Activated CD8-positive, alpha-beta memory T cell treated with anti-CD3 and anti-CD28 coated beads, Interleukin-2, amount 10 ng/mL, durations not matched to agents 7 days and 5 days (primary cell): ENCODE data around the gene NLGN3. TPM values are rescaled to one million over a fixed set of nuclear protein-coding genes. Genes with fewer than 3 reads are reported as not detected.
A peak's percentile ranks its signal among the peaks of the same experiment; 100 is the strongest.

Experiments used
- ATAC-seq: fragments of 150-1000 bp; cut with Tn5 transposase; one replicate; pipeline ENCODE4 v1.10.0; 2021; ENCODE audit warnings: moderate library complexity
- CTCF ChIA-PET: fragments of 350-600 bp; sonication (Branson Sonifier 250); formaldehyde crosslinking; loops from one replicate; lab custom pipeline; 2021; ENCODE audit warnings: antibody characterized with exemption; lab: Charles Lee
- DNase-seq: peaks from one replicate; pipeline ENCODE4 v3.0.0-alpha.2; 2020
- H3K27ac Mint-ChIP-seq: one replicate; pipeline ENCODE4 v1.8.0; 2021; ENCODE audit warnings: mild to moderate bottlenecking, mixed read lengths
- H3K27me3 Mint-ChIP-seq: one replicate; pipeline ENCODE4 v1.8.0; 2021; ENCODE audit warnings: mixed read lengths
- H3K36me3 Mint-ChIP-seq: one replicate; pipeline ENCODE4 v1.8.0; 2021; ENCODE audit warnings: mild to moderate bottlenecking, mixed read lengths
- H3K4me1 Mint-ChIP-seq: one replicate; pipeline ENCODE4 v1.8.0; 2021; ENCODE audit warnings: mixed read lengths
- H3K4me3 Mint-ChIP-seq: one replicate; pipeline ENCODE4 v1.8.0; 2021; ENCODE audit warnings: mild to moderate bottlenecking, moderate library complexity, mixed read lengths
- H3K9me3 Mint-ChIP-seq: one replicate; pipeline ENCODE4 v1.8.0; 2022; ENCODE audit warnings: low read depth, mixed read lengths
- total RNA-seq, 2 experiments: library from RNA; stranded (reverse); gene quantifications; one replicate each; pipeline ENCODE4 v1.2.3, GENCODE V29; 2021

NLGN3 gene
- total RNA-seq, 2 experiments from 2014 or later = 0.87 to 1.3 TPM

DNA sequence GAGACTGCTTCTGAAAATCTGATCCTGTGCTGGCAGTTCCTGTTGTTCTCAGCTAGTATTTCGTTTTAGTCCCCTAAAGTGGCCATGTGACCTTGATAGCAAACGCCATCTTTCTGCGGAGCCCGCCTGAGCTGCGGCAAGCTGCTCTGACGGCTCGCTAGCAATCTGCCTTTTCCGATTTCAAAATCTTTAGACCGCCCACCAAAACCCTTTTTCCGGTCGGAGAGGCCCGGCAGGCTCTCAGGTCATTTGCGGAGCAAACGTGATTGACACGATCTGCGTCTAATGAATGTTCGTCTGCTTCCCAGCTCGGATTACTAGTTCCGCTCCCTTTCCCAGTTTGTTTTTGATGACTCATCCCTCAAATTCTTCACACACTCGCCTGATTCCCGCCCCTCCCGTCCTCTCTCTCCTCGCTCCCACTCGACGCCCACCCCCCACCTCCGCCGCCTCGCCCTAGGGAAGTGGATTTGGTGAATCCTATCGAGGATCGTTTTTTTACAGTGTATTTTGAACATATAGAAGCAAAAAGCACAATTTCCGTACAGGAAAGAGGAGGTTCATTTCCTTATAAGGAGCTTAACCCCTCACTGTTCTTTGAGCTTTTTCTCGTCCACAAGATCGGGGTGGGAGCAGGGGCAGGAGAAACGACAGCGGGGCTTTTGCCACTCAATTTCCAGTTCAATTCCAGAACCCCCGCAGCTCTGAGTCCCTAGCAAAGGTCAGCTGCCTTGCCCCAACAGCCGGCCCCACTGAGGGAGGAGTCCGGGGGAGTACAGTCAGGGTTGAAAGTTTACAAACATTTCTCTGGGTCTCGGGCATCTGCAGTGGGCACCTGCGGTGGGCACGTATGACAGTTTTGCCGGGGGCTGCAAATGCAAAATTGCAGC, 37.5 kb downstream of the NLGN3 start:
- Mint-ChIP-seq H3K4me1 (peaks cover 20% of the 10 kb centered on the region), H3K36me3 (peaks cover 14% of the 10 kb centered on the region), H3K9me3 (no peaks in the 10 kb centered on the region), H3K27ac (peak overlapping the region; percentile 98), H3K27me3 (no peaks in the 10 kb centered on the region), H3K4me3 (peak overlapping the region; percentile 83)
- DNase-seq = peak; percentile 93
- peak; percentile 96 for ATAC-seq
- CTCF ChIA-PET = interaction anchor here (0.8 to 1.8 kb wide), 6 partner anchors 9 to 102 kb away, joined by 3 to 12 read pairs (median 4); partner anchors contain the start of gene NONO

DNA sequence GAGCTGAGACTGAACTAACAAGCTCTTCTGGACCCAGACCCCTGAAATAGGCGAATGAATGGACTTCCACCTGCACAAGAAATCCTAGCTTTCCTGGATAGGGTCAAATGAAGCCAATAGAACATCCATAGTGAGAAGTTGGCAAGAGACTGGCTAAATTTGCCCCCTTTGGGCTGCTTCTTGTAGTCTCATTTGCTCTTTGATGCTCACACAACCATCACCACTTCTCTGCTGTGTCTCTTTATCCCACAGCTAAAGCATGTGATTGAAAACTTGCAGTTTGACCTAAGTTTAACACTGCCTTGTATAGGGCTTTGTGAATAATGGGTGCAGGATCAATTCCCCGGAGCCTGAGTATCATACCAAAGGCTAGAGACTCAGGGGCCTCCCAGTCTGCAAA, 38.2 kb downstream of the NLGN3 start:
- Mint-ChIP-seq H3K27me3 (no peaks in the 10 kb centered on the region), H3K9me3 (no peaks in the 10 kb centered on the region), H3K4me1 (peaks cover 20% of the 10 kb centered on the region), H3K36me3 (peaks cover 14% of the 10 kb centered on the region), H3K4me3 (peak overlapping the region; percentile 83), H3K27ac (peak overlapping the region; percentile 98)
- ATAC-seq (no peak), DNase-seq (no peak)
- CTCF ChIA-PET = interaction anchor here (0.8 to 1.8 kb wide), 5 partner anchors 8 to 101 kb away, joined by 3 to 12 read pairs (median 4); partner anchors contain the start of gene NONO

DNA sequence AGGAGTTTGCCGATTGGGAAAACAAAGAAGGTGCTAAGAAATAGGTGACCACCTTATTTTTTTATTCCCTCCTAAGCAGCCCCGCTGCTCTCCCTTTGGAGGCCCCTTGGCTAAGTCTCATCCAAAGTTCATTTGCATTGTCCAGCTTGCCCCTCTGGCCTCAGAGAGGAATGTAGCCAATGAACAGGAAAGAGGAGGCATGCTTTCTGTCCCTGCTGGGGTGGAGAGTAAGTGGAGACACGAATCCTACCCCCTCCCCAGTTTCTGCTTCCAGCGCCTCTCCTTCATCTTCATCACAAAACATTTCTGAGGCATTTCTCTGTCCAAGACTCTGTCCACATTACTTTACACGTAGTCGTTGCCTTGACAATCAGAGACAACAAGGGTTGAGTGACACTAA, 38.7 kb downstream of the NLGN3 start:
- peak overlapping the region; percentile 98 for H3K27ac Mint-ChIP-seq
- no peaks in the 10 kb centered on the region for H3K27me3 Mint-ChIP-seq
- no peaks in the 10 kb centered on the region for H3K9me3 Mint-ChIP-seq
- DNase-seq (no peak), ATAC-seq (no peak)
- CTCF ChIA-PET = interaction anchor here (1.4 kb wide), 1 partner anchor 82 kb away, joined by 3 read pairs; no protein-coding TSS in a partner anchor
- no peak overlapping the region for H3K4me3 Mint-ChIP-seq
- H3K36me3 Mint-ChIP-seq = peaks cover 14% of the 10 kb centered on the region
- peaks cover 20% of the 10 kb centered on the region for H3K4me1 Mint-ChIP-seq

DNA sequence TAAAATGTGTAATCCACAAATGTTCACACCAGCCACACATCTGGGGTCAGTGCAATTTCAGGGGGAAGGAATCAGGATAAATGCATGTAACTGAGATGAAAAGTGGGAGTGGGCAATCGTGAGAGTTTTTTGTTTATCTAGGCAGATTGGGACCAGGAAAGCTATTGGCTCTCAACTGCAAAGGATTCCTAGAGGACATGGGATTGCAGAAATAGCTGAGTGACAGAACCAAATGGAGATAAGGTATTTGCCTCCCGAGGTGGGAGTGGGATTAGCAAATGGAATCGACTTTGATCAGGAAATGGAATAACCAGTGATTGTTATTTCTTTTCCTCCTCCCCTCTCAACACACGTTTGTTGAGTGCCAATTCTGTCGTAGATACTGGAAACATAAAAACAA, 39.5 kb downstream of the NLGN3 start:
- Mint-ChIP-seq H3K9me3 (no peaks in the 10 kb centered on the region), H3K27me3 (no peaks in the 10 kb centered on the region), H3K4me3 (no peak overlapping the region), H3K4me1 (peaks cover 16% of the 10 kb centered on the region), H3K27ac (no peak overlapping the region), H3K36me3 (peaks cover 12% of the 10 kb centered on the region)
- DNase-seq (no peak), ATAC-seq (no peak)
- CTCF ChIA-PET = no interaction called here

DNA sequence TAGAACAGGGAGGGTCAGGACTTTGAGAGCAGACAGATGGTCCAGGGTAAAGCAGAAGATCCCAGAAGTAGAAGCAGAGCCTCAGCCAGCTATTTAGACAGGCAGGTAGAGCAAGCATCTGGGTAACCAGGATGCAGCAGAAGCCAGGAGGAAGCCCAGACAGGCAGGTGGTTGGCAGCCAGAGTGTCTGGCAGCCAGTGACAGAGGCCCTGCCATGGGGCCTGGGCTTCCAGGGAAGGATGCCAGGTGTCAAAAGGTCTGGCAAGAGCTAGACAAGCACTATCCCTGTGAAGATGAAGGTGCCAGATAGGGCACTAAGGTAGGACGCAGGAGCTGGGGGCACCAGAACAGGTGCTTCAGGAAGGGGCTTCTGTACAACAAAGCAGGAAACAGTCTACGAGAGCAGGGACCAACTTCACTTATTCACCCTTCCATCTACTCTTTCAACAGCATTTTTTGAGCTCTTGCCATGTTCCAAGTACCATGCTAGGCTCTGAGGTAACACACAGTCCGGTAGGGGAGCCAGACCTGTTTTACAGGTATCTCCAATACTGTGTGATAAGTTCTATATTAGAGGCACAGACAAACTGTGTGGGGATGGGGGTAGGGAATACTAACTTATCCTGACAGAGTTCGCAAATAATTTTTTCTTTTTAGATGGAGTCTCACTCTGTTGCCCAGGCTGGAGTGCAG, 40.3 kb downstream of the NLGN3 start:
- Mint-ChIP-seq H3K36me3 (peaks cover 12% of the 10 kb centered on the region), H3K27ac (no peak overlapping the region), H3K4me3 (no peak overlapping the region), H3K4me1 (peaks cover 16% of the 10 kb centered on the region), H3K9me3 (no peaks in the 10 kb centered on the region), H3K27me3 (no peaks in the 10 kb centered on the region)
- CTCF ChIA-PET = no interaction called here
- ATAC-seq (no peak), DNase-seq (no peak)

DNA sequence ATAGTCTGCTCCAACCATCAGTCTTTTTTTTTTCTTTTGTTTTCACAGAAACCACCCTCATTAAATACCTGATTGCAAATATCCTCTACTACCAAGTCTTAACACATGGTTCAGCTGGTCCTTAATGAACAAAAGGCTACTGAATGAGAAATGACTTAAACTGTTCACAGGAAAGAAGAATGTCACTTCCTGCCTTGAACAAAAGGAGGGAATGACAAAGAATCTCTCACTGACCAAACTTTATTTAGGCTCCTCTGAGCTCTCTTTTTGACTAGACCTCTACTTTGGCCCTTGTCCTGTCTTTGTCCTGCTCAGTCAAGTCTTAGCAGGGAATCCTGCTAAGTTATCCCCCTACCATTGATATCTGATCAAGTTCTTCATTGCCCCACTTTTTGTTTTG, 46.6 kb downstream of the NLGN3 start:
- DNase-seq (no peak), ATAC-seq (no peak)
- CTCF ChIA-PET = interaction anchor here (1.0 kb wide), 1 partner anchor 9 kb away, joined by 3 read pairs; no protein-coding TSS in a partner anchor
- Mint-ChIP-seq H3K4me1 (peaks cover 20% of the 10 kb centered on the region), H3K36me3 (peaks cover 18% of the 10 kb centered on the region), H3K27me3 (no peaks in the 10 kb centered on the region), H3K27ac (peak overlapping the region; percentile 63), H3K4me3 (no peak overlapping the region), H3K9me3 (no peaks in the 10 kb centered on the region)

DNA sequence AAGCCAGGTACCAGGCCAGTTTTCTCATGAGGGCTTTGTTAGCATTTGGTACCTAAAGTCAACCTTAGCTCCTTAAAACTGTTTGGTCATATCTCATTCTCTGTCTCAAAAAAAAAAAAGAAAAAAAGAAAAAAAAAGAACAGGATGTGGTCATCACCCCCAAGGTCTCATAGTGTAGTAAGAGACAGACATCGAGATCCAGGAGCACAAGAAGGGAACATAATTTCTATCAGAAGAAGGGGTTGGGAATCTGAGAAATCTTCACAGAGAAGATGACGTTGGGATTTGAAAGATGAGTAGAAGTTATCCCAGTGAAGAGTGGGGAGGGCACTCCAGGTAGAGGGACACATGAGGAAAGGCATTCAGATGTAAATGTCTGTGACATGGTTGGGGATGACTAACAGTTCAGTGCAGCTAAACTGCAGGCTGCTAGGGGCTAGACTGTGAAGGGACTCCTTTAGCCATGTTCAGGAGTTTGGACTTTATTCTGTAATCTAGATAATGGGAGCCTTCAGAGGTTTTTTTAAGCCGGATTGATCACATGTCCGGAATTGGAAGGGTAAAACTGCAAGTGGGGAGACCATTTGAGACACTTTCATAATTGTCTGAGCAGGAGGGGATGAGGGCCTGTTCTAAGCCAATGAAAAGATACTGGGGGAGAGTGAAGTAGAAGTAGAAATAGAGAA, 51.5 kb downstream of the NLGN3 start:
- Mint-ChIP-seq H3K4me3 (peak overlapping the region; percentile 89), H3K4me1 (peaks cover 23% of the 10 kb centered on the region), H3K36me3 (peaks cover 17% of the 10 kb centered on the region), H3K27me3 (no peaks in the 10 kb centered on the region), H3K9me3 (no peaks in the 10 kb centered on the region), H3K27ac (peak overlapping the region; percentile 94)
- CTCF ChIA-PET = interaction anchor here (1.0 to 3.5 kb wide), 5 partner anchors 14 to 337 kb away, joined by 5 to 12 read pairs (median 10); partner anchors contain the start of genes NONO, OGT and ZMYM3
- ATAC-seq (peak; percentile 80), DNase-seq (peak; percentile 50)

DNA sequence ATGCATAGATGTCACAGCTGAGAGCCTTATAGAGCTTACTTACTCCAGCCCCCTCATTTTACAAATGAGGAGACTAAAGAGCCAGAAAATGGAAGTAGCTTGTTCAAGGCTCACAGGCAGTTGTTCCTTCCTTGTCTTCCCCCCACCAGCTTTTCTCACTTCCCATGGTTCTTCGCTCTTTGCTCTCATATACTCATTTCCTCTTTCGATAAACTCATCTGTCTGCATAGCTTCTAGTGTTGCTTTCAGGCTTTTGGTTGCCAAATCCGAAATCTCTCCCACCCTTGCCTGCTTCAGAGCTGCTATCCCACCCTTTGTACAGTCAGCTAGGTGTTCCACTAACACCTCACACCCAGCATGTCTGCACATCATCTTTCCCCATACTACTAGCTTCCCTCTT, 53.4 kb downstream of the NLGN3 start:
- H3K27ac Mint-ChIP-seq = peak overlapping the region; percentile 90
- H3K36me3 Mint-ChIP-seq = peaks cover 11% of the 10 kb centered on the region
- no peaks in the 10 kb centered on the region for H3K27me3 Mint-ChIP-seq
- peaks cover 15% of the 10 kb centered on the region for H3K4me1 Mint-ChIP-seq
- peak; percentile 44 for ATAC-seq
- peak overlapping the region; percentile 89 for H3K4me3 Mint-ChIP-seq
- CTCF ChIA-PET = interaction anchor here (0.7 to 3.5 kb wide), 5 partner anchors 17 to 279 kb away, joined by 3 to 11 read pairs (median 5); partner anchors contain the start of genes NONO and ZMYM3
- H3K9me3 Mint-ChIP-seq = no peaks in the 10 kb centered on the region
- no peak for DNase-seq

DNA sequence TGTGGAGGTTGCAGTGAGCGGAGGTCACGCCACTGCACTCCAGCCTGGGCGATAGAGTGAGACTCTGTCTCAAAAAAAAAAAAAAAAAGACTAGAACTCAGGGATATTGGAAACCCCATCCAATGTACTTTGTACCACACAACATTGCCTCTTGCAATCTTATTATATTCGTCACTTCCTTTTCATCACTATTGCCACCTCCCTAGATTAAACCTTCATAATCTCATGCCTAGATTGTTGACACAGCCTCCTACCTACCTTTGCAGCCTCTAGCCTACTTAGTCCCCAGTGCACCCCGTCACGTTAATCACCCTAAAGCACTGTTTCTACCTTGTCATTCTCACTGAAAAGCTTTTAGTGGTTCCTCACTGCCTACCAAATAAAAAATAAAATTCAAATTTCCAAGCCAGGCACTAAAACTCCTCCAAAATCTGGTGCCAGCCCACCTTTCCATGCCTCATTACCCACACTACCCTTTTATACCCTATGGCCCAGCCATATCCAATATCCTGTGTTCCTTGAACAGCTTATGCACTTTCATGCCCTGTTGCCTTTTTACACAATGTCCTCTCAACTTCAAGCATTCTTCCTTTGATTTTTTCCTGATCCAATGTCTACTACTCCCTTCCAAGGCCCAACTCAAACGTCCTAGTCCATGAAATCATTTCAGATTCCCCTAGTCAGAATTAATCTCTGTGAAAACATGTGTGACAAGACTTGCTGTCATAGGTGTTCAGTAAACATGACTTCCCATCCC, 54.8 kb downstream of the NLGN3 start:
- DNase-seq (no peak), ATAC-seq (no peak)
- CTCF ChIA-PET = interaction anchor here (3.5 kb wide), 1 partner anchor 55 kb away, joined by 11 read pairs; the partner anchor contains the start of gene ZMYM3
- Mint-ChIP-seq H3K4me1 (peaks cover 10% of the 10 kb centered on the region), H3K36me3 (peaks cover 11% of the 10 kb centered on the region), H3K27ac (no peak overlapping the region), H3K4me3 (no peak overlapping the region), H3K9me3 (no peaks in the 10 kb centered on the region), H3K27me3 (no peaks in the 10 kb centered on the region)

DNA sequence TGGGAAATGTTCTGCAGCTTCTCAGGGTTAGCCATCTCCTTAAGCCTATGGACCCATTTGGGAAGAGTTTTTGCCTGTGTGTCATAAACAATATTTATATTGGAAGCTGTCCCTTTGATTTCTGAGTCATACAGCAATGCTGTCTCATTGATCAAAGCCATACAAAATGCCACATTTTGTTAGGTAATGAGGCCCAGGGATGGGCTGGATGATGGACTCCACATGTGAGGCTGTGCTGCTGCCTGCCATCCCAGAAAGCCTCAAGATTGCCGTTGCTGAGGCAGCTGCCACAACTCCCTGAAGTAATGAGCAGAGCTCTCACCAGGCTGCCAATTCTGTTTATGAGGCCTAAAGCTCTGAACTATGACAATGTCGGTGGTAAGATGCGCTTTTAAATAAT, 66.2 kb downstream of the NLGN3 start:
- DNase-seq (no peak), ATAC-seq (no peak)
- no peaks in the 10 kb centered on the region for H3K4me1 Mint-ChIP-seq
- CTCF ChIA-PET = no interaction called here
- H3K9me3 Mint-ChIP-seq = no peaks in the 10 kb centered on the region
- H3K27ac Mint-ChIP-seq = no peak overlapping the region
- H3K27me3 Mint-ChIP-seq = peaks cover 7% of the 10 kb centered on the region
- no peaks in the 10 kb centered on the region for H3K36me3 Mint-ChIP-seq
- no peak overlapping the region for H3K4me3 Mint-ChIP-seq

DNA sequence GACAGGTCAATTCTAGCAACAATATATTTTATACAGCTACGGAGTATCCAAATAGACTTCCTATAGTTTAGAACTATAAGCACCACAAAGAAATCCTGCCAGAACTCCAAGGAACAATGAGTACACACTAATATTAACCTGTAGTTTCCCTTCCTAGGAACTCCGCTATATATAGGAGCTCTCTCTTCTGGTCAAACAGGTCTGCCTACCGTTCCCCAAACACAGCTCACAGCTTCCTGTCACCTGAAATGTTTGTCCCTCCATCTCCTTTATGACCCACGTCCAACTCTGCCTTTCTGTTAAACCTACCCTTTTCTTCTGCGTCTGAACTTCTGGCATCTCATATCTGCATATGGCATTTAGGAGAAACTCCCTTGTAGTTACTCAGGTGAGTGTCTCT, 67.9 kb downstream of the NLGN3 start:
- no peaks in the 10 kb centered on the region for H3K36me3 Mint-ChIP-seq
- ATAC-seq (no peak), DNase-seq (no peak)
- H3K4me3 Mint-ChIP-seq = no peak overlapping the region
- CTCF ChIA-PET = no interaction called here
- no peaks in the 10 kb centered on the region for H3K4me1 Mint-ChIP-seq
- peaks cover 7% of the 10 kb centered on the region for H3K27me3 Mint-ChIP-seq
- no peaks in the 10 kb centered on the region for H3K9me3 Mint-ChIP-seq
- H3K27ac Mint-ChIP-seq = no peak overlapping the region

DNA sequence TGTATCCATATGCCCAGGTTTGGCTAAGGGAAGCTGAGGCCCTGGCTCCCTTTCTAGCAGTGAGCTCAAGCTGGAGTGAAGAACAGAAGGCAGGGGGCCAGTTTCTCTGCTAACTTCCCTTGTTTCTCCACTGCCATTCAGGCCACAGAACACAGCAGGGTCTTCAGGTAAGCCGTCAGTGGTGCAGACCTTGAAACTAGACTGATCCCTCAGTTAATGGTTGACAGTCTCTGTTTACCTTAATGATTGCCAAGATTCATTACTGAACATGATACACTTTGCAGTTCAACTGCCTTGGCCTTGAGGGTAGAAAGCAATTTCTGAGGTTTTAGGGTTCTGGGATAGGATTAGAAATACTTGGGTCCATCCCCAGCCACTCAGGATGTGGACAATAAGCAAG, 69.5 kb downstream of the NLGN3 start:
- no peaks in the 10 kb centered on the region for H3K36me3 Mint-ChIP-seq
- DNase-seq = no peak
- no peaks in the 10 kb centered on the region for H3K9me3 Mint-ChIP-seq
- peaks cover 2% of the 10 kb centered on the region for H3K27me3 Mint-ChIP-seq
- H3K4me3 Mint-ChIP-seq = no peak overlapping the region
- H3K27ac Mint-ChIP-seq = no peak overlapping the region
- no peaks in the 10 kb centered on the region for H3K4me1 Mint-ChIP-seq
- CTCF ChIA-PET = no interaction called here
- ATAC-seq = no peak
